NCI-H2171 (cell line): ENCODE measurements around the gene IL3.

Experiments used
- DNase-seq: peaks from one replicate; lab custom pipeline; 2025; lab: John Stamatoyannopoulos, UW

Gene IL3

GRCh38 chr5:132025403-132025971 lies 35.0 kb upstream of the IL3 start:
- no peak for DNase-seq

DNA sequence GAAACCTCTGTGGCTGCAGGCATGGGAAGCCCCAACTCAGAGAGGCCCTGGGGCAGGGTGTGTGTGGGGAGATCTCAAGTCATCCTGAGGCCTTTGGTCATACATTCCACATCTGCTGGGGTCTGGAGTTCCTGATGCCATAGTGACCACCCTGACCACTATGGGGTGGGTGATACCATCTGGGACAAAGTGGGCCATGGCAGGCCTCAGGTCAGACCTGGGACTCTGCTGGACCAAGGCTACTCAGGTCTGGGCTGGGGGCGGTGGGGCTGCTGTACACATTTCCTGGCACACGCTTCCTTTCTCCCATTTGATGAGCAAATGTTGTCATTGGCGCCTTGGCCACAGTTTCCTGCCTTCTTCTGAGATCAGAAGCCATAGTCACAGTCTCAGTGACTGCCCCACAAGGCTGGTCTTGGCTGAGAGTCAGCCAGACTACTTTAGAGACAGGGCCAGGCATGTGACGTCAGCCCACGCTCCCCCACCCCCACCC lies 33.9 kb upstream of the IL3 start:
- DNase-seq = no peak

DNA sequence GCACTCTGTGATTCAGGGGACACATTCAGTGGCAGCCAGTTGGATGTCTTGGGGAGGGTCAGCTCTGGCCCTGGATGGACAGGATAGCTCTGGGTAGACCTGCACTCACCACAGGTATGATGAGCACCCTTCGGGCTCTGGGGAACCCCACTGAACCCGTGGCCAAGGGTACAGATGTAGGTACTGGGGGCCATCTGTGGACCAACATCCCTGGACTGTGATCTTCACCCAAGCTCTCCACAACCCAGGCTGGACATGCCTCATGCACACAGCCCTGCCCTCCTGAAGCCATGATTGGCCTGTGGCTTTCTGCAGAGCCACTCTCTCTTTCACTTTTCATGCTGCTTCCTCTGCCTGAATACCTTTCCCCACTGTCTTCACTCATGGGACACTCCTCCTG lies 33.4 kb upstream of the IL3 start:
- DNase-seq = no peak

DNA sequence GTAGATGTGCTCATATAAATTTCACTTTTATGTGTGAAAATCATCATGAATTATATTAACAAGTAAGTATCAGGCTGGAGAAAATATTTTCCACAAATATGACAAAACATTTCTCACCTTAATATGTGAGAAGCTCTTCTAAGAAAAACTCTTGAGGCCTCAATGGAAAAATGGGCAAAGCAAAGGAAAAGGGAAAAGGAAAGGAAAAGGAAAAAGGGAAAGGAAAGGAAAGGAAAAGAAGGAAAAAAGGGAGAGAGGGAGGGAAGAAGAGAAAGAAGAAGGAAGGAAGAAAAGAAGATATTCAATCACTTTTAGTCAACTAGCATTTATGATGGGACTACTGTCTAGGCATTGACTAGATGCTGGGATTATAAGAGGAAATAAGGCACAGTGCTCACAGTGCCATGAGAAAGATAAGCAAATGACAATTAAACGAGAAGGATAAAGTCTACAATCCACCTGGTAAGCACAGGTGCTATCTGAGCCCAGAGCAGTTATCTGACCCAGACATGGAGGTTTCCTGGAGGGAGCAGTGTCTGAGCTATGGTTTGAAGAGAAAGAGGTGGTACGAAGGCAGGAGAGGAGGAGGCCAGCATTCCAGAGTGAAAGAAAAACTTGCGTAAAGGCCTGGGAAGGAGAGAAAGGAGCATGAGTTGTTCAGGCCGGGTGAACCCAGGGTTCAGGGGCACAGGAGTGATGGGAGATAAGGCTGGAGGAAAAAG lies 30.7 kb upstream of the IL3 start:
- DNase-seq = no peak

DNA sequence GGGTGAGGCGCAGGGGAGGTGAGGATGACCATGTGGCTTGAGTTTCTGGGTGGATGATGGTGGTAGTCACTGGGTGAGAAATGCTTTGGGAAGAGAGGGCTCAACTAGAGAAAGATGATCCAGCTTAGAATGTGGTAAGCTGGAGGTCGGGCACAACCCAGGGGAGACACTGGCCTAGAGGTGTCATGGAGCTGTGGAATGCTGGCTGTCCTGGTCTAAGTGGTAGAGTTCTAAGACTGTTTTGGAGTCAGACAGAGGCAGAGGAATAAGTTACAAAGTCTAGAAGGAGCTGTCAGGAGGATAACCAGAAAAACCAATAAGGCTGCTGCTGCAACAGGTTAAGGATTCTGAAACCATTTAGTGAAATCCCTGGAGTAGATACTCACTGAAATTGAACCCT lies 29.8 kb upstream of the IL3 start:
- DNase-seq = no peak

DNA sequence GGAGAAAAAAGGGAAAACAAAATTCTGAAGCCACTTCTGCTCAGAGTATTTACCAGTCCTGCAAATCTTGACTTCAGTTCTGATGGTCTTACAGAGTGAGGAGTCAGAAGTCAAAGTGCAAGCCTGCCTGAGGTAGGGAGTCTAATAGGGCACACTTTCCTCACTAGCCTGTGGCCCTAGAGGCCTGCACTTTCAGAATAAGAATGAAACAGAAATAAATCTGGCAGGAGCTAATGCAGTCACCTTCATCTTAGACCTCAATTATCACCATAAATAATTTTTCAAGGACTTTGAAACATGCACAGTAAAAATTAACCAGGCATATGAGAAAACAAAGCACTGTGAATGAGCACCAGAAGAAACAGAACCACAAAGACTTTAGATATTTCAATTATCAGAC lies 28.3 kb upstream of the IL3 start:
- DNase-seq = no peak

DNA sequence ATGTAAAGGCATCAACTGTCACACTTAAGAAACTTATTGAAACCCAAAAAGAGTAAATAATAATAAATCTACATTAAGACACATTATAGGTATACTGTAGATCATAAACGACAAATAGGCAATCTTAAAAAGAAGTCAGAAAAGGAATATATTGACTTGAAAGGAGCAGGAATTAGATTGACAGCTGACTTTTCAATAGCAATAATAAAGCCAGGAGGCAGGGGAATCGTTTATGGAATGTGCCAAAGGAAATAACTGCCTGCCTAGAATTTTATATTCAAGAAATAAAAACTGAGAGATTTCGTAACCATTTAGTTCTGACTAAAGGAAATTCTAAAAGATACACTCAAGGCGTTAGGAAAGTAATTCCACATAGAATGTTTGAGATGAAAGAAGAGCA lies 27.3 kb upstream of the IL3 start:
- DNase-seq = no peak

- no peak for DNase-seq
Measured at GRCh38 chr5:132037353-132037752, 23.1 kb upstream of the IL3 start.

DNA sequence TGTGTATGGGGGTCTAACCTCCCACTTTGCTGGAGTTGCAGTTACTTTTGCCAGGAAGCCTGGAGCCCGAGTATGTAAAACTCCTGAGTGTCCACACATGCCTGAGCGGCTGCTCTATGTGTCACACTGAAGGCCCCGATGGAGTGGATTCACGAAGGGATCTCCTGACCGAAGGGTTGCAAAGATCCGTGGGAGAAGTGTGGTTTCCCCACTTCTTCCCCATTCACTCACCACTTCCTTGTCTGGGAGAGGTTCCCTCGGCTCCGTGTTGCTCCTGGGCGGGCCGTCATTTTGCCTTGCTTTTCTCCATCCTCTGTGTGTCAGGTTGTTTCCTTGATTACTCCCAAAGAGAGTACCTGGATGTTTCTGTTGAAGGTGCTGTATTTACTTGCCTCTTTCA lies 16.2 kb upstream of the IL3 start:
- no peak for DNase-seq

DNA sequence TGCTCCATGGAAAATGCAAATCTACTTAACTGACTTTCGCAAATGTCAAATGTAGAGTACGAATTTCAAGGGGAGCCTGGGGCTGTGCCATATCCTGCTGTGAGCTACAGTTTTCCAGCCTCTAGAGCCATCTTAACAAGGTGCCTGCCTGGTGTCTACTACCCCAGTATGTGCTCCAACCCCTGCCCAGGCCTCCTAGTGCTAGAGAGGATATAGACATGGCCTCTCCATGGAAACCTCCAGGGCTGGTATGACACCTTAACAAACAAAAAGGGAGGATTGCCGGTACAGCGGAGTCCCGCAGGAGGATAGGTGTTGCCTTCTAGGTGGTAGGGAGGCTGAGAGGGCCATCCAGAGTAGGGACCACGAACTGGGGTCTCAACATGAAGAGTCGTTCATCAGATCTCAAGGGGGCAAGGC lies 13.6 kb upstream of the IL3 start:
- no peak for DNase-seq

GRCh38 chr5:132049093-132049492 lies 11.4 kb upstream of the IL3 start:
- DNase-seq = no peak

DNA sequence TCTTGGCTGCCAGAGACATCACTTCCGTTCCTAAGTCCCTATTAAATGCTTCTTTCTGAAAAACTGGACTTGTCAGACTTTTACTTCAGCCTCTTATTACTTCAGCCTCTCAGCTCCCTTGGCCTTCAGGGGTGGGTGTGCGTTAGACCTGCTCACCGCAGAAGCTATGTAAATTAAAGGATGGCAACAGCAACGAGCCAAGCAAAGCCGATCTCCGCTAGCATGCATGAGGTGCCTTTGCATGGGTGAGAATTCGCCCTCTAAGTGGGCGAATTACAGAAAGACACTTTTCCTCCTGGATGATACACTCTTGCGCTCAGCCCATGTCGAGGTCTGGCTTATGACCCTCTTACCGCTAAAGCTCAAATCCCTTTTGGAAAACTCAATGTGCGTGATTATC lies 10.9 kb upstream of the IL3 start:
- no peak for DNase-seq

- no peak for DNase-seq
Measured at GRCh38 chr5:132050136-132050535, 10.3 kb upstream of the IL3 start.

DNA sequence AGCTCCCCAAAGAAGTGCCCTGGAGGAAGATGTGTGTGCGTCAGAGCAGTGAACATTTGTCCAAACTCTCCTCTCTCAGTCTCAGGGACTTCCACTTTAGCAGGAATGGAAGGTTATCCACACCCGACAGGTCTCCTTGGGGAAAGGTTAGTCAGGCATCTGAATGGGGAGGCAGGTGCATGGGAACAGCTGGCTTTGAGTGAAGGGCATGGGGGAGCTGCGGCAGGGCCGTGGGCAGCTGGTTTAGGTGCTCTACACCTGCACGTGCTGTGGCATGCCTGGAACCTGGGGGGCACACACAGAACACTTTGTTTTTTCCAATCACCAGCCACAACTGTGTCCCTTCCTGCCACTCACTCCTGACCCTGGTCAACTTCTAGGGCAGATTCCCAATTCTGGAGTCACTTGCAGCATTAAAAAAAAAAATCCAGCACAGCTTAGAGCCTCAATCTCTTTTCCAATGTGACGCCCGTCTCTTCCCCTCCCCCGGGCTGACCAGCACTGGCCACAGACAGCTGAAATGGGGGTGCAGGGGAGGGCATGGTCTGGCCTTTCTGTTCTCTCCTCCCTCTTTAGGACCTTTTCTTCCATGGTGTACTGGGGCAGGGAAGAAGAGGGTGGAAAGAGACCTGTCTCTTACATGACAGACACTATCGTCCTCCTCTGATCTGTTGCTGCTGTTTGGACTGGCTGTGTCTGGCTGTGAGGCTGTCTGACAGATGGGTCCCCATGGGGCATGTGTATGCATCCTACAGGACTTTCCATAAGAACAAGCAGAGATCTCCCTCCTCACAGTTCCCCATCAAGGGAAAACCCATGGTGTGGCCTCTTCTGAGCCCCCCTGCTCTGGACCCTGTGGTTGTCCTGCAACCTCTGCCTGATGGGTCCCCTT lies 9.5 kb upstream of the IL3 start:
- DNase-seq = peak; percentile 34

- no peak for DNase-seq
Measured at GRCh38 chr5:132052520-132052919, 7.9 kb upstream of the IL3 start.

GRCh38 chr5:132053483-132053882 lies 7.0 kb upstream of the IL3 start:
- DNase-seq = no peak

DNA sequence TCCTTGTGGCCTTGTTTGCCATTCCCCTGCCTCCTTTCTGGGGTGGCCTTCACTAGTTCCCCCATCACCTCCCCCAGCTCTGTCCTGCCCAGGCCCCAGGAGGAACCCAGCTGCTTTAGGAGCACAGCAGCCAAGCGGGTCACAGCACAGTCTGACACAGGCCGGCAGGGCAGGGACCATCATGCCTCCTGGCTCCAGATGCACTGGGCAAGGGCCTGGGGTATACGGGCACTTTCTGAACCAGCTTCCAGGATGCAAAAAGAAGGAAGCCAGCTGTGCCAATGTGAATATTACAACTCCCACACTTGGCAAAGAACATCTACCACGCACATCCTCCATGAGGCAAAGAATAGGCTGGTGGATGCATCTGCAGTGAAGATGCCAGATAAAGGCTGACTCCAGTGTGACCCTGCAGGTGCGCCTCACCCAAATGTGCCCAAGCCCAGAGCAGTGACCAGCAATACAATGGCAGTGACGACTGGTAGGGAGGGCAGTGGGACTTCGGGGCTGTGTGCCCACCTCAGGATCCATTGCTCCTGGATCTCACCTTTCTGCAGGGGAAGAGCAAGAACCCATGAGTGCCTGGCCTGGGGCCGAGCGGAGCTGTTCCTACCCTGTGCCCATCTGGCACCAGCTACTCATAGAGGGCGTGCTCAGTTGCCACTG lies 6.3 kb upstream of the IL3 start:
- DNase-seq = no peak

GRCh38 chr5:132054697-132055440 lies 5.6 kb upstream of the IL3 start:
- DNase-seq = no peak

DNA sequence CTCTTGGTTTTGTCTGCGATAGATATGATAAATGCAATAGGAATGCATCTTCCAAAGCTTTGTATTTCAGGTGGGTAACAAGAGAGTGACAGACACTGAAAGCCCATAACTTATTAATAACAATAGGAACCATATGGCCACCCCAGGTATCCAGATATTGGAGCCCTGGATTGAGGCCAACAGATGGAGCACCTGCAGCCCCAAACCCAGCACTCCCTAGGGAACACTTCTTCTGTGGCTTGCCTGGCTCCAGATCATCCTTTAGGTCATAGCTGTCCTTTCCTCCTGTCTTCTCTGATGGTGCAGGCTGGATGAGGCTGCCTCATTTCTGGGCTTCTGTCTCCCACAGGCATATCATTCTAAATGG lies 5.0 kb upstream of the IL3 start:
- DNase-seq = peak; percentile 80

DNA sequence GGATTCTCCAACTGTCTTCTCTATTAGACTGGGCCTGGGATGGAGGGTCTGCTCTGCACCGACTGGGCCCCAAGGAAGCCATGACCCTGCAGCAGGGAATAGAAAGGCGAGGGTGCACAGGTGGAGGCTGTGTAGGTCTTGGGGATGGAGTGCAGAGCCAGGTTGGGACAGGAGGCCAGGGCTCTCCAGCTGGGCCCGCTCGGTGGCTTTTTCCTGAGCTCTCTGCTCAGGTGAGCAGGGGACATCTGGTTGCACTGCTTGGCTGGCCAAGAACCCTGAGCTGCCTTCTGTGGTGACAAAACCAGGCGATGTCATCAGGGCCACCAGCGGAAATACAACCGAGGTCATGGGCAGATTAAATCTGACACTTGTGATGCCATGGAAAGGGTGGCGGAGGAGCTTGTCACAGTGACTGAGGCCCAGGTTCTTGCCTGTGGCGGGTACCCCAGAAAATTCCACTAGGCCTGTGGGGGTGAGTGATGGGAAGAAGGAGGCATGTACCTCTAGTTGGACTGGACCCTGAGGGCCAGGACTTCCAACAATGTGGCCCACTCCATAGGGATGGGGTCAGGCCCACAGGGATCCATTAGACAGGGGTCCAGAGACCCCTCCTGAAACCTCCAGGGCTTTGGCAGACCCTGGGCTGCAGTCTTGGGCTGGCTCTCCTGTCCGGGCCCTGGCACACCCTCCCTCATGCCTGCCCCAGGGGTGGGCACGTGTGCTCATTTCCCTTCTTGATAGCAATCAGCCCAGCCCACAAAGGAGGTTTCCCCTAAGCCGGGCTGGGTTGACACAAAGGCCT lies 4.4 kb upstream of the IL3 start:
- no peak for DNase-seq
